Transverse colon (tissue), 4 donors: ENCODE results near the gene GTF3C4. TPM values are rescaled to one million over a fixed set of nuclear protein-coding genes. Genes with fewer than 3 reads are reported as not detected.

Source experiments
- DNase-seq: peaks from one replicate; pipeline ENCODE4 v3.0.0-alpha.2; 2019
- H3K27ac ChIP-seq, 4 donors: fragments of 200-600 bp; sonication (generic); 2 replicates each; pipeline ENCODE4 v1.5.1; 2016 to 2018; ENCODE audit warnings: inconsistent platforms in 4 of 4
- H3K27me3 ChIP-seq: fragments of 200-600 bp; sonication (generic); 2 replicates; pipeline ENCODE4 v1.5.1; 2017; ENCODE audit warnings: inconsistent platforms
- H3K36me3 ChIP-seq, 4 donors: fragments of 200-600 bp; sonication (generic); 2 replicates each; pipeline ENCODE4 v1.5.1; 2017 to 2019; ENCODE audit warnings: inconsistent platforms in 4 of 4
- H3K4me1 ChIP-seq, 4 donors: fragments of 200-600 bp; sonication (generic); 2 replicates each; pipeline ENCODE4 v1.5.1; 2017 to 2020; ENCODE audit warnings: inconsistent platforms in 4 of 4
- H3K4me3 ChIP-seq, 4 donors: fragments of 200-600 bp; sonication (generic); 1 replicate in 1 of 4; 2 replicates in 3 of 4; pipeline versions ENCODE4 v1.5.1 to v1.6.1; 2017 to 2019; ENCODE audit warnings: inconsistent platforms in 4 of 4
- H3K9me3 ChIP-seq, 2 donors: fragments of 200-600 bp; sonication (generic); 2 replicates each; pipeline ENCODE4 v1.5.1; 2017 to 2019; ENCODE audit warnings: inconsistent platforms in 2 of 2
- EP300 ChIP-seq: sonication (generic); formaldehyde crosslinking; IDR thresholded peaks from one replicate; pipeline ENCODE4 v1.6.1; 2017; ENCODE audit warnings: antibody characterized with exemption, low read depth
- POLR2A ChIP-seq: fragments of 450-650 bp; IDR thresholded peaks from one replicate; pipeline ENCODE4 v1.6.1; 2016; ENCODE audit warnings: antibody characterized with exemption, mild to moderate bottlenecking, moderate library complexity
- POLR2AphosphoS5 ChIP-seq, 3 donors: sonication (generic); formaldehyde crosslinking; IDR thresholded peaks; one replicate each; pipeline ENCODE4 v1.6.1; 2016; ENCODE audit warnings: antibody characterized with exemption in 3 of 3
- WGBS, 2 donors: methylation state at CpG; one replicate each; pipeline ENCODE4 v1.1.5; 2018; ENCODE audit warnings: low coverage in 1 of 2; 5-methylcytosine and 5-hydroxymethylcytosine counted together
- in situ Hi-C, 4 donors: fragments of 200-750 bp; cut with MboI; loops; one replicate each; pipeline versions ENCODE4 v1.15.0 to v1.15.1; 2017; ENCODE audit warnings: low sequenced_read_pairs in 3 of 4, low pct_ligation_motif_present in 1 of 4, low pct_unique_long_range_greater_than_20kb in 1 of 4
- intact Hi-C: fragments of 100-400 bp; cut with DNase I; formaldehyde crosslinking; loops from one replicate; pipeline ENCODE4 v1.15.1; 2023; ENCODE audit warnings: low total_unique reads
- total RNA-seq, 4 donors: library from RNA; depleted of rRNA; stranded (reverse); fragments of >200 nt; gene quantifications; one replicate each; pipeline ENCODE4 v1.1.0, GENCODE V29; 2016
- TF ChIP-seq, protein P1 (sequence below), 5 experiments: fragments of 200-600 bp in 3 of 5; fragments of 450-650 bp in 2 of 5; sonication (generic) in 3 of 5; IDR thresholded peaks; 1 replicate in 2 of 5; 2 replicates in 3 of 5; pipeline ENCODE4 v1.5.1; 2016 to 2017; ENCODE audit warnings: antibody characterized with exemption in 5 of 5, inconsistent platforms in 3 of 5, mild to moderate bottlenecking in 2 of 5, moderate library complexity in 1 of 5

GTF3C4 gene
- total RNA-seq, 4 donors from 2014 or later = 4.0 to 12.3 (median 8.8) TPM

DNA sequence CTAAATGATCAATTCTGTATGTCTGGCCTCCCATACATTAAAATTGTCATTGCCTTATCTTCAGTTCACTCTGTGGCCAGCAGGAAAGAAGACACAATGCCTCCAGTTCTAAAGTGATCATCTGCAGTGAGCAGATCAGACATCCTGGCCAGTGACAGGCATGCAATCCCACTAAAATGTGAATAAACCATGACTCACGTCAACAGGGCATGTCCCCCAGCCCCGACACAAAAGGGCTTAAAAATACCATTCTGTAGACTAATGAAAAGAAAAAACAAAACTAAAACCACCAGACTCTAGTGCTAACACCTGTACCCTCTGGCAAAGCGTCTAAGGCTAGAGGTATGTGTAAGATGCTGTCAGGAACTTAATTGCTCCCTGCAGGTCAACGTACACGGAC lies 39.0 kb upstream of the GTF3C4 start:
- intact Hi-C loops = no loop called here
- Histone ChIP-seq H3K4me1 (peaks cover 0 to 20% (median 8%) of the 10 kb centered on the region in 4 donors), H3K9me3 (no peaks in the 10 kb centered on the region), H3K4me3 (no peak overlapping the region), H3K36me3 (peaks cover 0 to 23% (median 4%) of the 10 kb centered on the region in 4 donors), H3K27ac (no peak overlapping the region), H3K27me3 (no peaks in the 10 kb centered on the region)
- 87 to 93% methylated on average over 3 to 5 of the region's 5 CpGs for WGBS, 2 donors
- in situ Hi-C loops = no loop called here
- no peak for TF ChIP-seq POLR2A
- TF ChIP-seq POLR2AphosphoS5 (IDR thresholded peaks at IDR 0.05) = no peak
- no peak for TF ChIP-seq EP300
- TF ChIP-seq, protein P1, sequence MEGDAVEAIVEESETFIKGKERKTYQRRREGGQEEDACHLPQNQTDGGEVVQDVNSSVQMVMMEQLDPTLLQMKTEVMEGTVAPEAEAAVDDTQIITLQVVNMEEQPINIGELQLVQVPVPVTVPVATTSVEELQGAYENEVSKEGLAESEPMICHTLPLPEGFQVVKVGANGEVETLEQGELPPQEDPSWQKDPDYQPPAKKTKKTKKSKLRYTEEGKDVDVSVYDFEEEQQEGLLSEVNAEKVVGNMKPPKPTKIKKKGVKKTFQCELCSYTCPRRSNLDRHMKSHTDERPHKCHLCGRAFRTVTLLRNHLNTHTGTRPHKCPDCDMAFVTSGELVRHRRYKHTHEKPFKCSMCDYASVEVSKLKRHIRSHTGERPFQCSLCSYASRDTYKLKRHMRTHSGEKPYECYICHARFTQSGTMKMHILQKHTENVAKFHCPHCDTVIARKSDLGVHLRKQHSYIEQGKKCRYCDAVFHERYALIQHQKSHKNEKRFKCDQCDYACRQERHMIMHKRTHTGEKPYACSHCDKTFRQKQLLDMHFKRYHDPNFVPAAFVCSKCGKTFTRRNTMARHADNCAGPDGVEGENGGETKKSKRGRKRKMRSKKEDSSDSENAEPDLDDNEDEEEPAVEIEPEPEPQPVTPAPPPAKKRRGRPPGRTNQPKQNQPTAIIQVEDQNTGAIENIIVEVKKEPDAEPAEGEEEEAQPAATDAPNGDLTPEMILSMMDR (IDR thresholded peaks at IDR 0.05) = no peak
- no peak for DNase-seq

DNA sequence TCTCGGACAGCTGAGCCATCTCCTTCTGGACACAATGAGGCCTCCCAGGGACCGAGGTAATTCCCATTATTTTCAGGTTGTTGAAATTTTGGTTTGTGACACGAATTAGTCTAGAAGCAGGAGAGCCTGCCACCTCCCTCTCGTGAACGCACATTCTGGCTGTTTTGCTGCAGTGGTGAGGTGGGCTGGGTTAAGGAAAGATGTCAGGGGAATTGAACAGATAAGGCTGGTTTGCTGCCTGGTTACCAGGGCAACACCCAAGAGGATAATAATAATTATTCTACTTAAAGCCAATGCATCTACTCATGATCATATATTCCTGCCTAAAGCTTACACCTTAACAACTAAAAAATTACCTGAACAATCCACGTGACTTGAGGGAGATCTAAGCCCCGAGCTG lies 38.6 kb upstream of the GTF3C4 start:
- peaks cover 0 to 23% (median 4%) of the 10 kb centered on the region in 4 donors for H3K36me3 ChIP-seq

DNA sequence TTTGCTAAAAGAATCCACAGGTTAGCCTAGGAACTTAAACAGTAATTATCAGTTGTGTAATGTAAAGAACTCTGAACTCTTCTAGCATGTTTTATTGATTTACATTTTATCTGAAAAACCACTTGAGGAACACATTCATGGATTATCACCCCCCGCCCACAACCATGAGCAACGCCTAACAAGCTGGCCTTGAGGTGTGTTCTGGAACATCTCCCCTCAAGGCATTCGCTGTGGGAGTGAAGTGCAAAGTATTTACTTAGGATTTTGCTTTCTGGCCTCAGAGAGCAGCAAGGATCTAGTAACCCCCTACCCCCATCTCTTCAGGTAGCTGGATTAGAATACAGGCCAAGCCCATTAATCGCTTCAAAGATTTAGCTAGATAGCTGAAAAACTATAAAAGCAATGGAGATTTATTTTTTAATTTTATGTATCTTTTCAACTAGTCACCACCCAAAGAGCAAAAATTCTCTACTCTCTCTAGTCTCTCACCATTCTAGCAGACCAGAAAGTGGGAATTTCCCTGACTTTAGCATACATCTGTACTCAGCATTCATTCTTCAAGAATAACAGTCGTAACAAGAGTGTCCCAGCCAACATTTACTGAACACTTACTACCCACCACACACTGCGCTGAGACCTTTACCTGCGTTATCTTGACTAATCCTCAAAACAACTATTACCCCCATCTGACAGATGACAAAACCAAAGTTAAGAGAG lies 37.7 kb upstream of the GTF3C4 start:
- WGBS, 2 donors = 85 to 89% methylated on average over 7 of the region's 7 CpGs
- H3K9me3 ChIP-seq = no peaks in the 10 kb centered on the region
- H3K4me3 ChIP-seq = no peak overlapping the region
- intact Hi-C loops (no loop called here), in situ Hi-C loops (no loop called here)
- H3K36me3 ChIP-seq = peaks cover 0 to 23% (median 4%) of the 10 kb centered on the region in 4 donors
- H3K27ac ChIP-seq = no peak overlapping the region
- TF ChIP-seq POLR2A = no peak
- TF ChIP-seq POLR2AphosphoS5 (IDR thresholded peaks at IDR 0.05) = no peak
- no peak for TF ChIP-seq EP300
- TF ChIP-seq, protein P1 (IDR thresholded peaks at IDR 0.05) = no peak
- H3K4me1 ChIP-seq = peaks cover 0 to 19% (median 1%) of the 10 kb centered on the region in 4 donors
- no peaks in the 10 kb centered on the region for H3K27me3 ChIP-seq
- DNase-seq = no peak

More for the DNA sequence above, 38.6 kb upstream of the GTF3C4 start:
- Histone ChIP-seq H3K27me3 (no peaks in the 10 kb centered on the region), H3K4me3 (no peak overlapping the region), H3K4me1 (peaks cover 0 to 18% (median 6%) of the 10 kb centered on the region in 4 donors), H3K27ac (no peak overlapping the region), H3K9me3 (no peaks in the 10 kb centered on the region)
- in situ Hi-C loops = no loop called here
- WGBS, 2 donors = 89% methylated on average over 7 of the region's 7 CpGs; no CpG with 5 or more reads in 1 of the 2 donors
- TF ChIP-seq POLR2AphosphoS5 (IDR thresholded peaks at IDR 0.05) (no peak), EP300 (no peak), POLR2A (no peak)
- TF ChIP-seq, protein P1 (IDR thresholded peaks at IDR 0.05) = no peak
- intact Hi-C loops = no loop called here
- no peak for DNase-seq

DNA sequence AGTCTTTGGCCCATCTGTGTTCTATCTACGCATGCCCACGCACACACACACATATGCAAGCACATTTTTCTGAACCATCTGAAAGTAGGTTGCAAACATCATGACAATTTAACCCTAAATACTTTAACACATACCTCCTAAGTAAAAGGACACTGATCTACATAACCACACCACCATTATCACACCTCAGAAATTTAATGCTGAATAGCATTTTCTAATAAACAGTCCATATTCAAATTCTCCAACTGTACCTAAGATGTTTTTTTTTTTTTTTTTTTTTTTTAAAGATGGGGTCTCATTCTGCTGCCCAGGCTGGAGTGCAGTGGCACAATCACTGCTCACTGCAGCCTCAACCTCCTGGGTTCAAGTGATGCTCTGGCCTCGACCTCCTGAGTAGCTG lies 35.9 kb upstream of the GTF3C4 start:
- peaks cover 0 to 17% (median 4%) of the 10 kb centered on the region in 4 donors for H3K36me3 ChIP-seq
- H3K27ac ChIP-seq = no peak overlapping the region
- H3K27me3 ChIP-seq = no peaks in the 10 kb centered on the region
- DNase-seq = no peak
- intact Hi-C loops = no loop called here
- in situ Hi-C loops = no loop called here
- TF ChIP-seq POLR2AphosphoS5 (IDR thresholded peaks at IDR 0.05) (no peak), EP300 (no peak), POLR2A (no peak)
- TF ChIP-seq, protein P1 (IDR thresholded peaks at IDR 0.05) = no peak
- 96 to 100% methylated on average over 2 to 3 of the region's 3 CpGs for WGBS, 2 donors
- H3K9me3 ChIP-seq = no peaks in the 10 kb centered on the region
- H3K4me1 ChIP-seq = peaks cover 0 to 25% (median 8%) of the 10 kb centered on the region in 4 donors
- no peak overlapping the region for H3K4me3 ChIP-seq
